NCI-H1436 treated with DMSO at 0.1 percent for 48 hours (cell line): Measurements from ENCODE around the gene ERICH6.
"Not testable (repeated sequence)": the region's sequence is repeated elsewhere in the genome, so short reads cannot be mapped to it uniquely, and the experiment has no call there.

Experiments
- DNase-seq: peaks from one replicate; lab custom pipeline; 2025; lab: John Stamatoyannopoulos, UW

The ERICH6 gene

GRCh38 chr3:150682279-150682678 is 21.4 kb downstream of the ERICH6 start:
- no peak for DNase-seq

GRCh38 chr3:150681057-150681456 is 22.7 kb downstream of the ERICH6 start:
- no peak for DNase-seq

GRCh38 chr3:150680562-150680961 is 23.2 kb downstream of the ERICH6 start:
- no peak for DNase-seq

- no peak for DNase-seq
Measured at GRCh38 chr3:150675587-150675986, 28.1 kb downstream of the ERICH6 start.

- DNase-seq: no peak
Measured at GRCh38 chr3:150673966-150674365, 29.8 kb downstream of the ERICH6 start.

GRCh38 chr3:150666167-150666566 is 37.6 kb downstream of the ERICH6 start:
- no peak for DNase-seq

- no peak for DNase-seq
Measured at GRCh38 chr3:150663461-150663860, 40.3 kb downstream of the ERICH6 start.

GRCh38 chr3:150662410-150663200 is 41.1 kb downstream of the ERICH6 start:
- no peak for DNase-seq

GRCh38 chr3:150656316-150656715 is 47.4 kb downstream of the ERICH6 start:
- DNase-seq: no peak

GRCh38 chr3:150653110-150653561 is 50.6 kb downstream of the ERICH6 start:
- DNase-seq: no peak

- DNase-seq: no peak
Measured at GRCh38 chr3:150640256-150640655, 63.5 kb downstream of the ERICH6 start.

- no peak for DNase-seq
Measured at GRCh38 chr3:150639262-150639661, 64.5 kb downstream of the ERICH6 start.

- no peak for DNase-seq
Measured at GRCh38 chr3:150636258-150636657, 67.5 kb downstream of the ERICH6 start.

- no peak for DNase-seq
Measured at GRCh38 chr3:150635526-150635925, 68.2 kb downstream of the ERICH6 start.

GRCh38 chr3:150635076-150635475 is 68.6 kb downstream of the ERICH6 start:
- DNase-seq: no peak

GRCh38 chr3:150631515-150632221 is 72.1 kb downstream of the ERICH6 start:
- no peak for DNase-seq

GRCh38 chr3:150627557-150627956 is 76.2 kb downstream of the ERICH6 start:
- DNase-seq: no peak

GRCh38 chr3:150626148-150626930 is 77.4 kb downstream of the ERICH6 start:
- no peak for DNase-seq

GRCh38 chr3:150623945-150624344 is 79.8 kb downstream of the ERICH6 start:
- no peak for DNase-seq

- DNase-seq: not testable (repeated sequence)
Measured at GRCh38 chr3:150622955-150623354, 80.8 kb downstream of the ERICH6 start.

- no peak for DNase-seq
Measured at GRCh38 chr3:150620002-150620689, 83.6 kb downstream of the ERICH6 start.
